ENCODE measurements around the gene BCKDHB.

The BCKDHB gene

GRCh38 chr6:80331974-80332373 is 225.5 kb downstream of the BCKDHB start:
- no peak for DNase-seq (ENCODE audit: low spot score)

GRCh38 chr6:80333342-80333741 is 226.9 kb downstream of the BCKDHB start:
- DNase-seq (ENCODE audit: low spot score) = no peak

- DNase-seq (ENCODE audit: low spot score) = no peak
Measured at GRCh38 chr6:80335121-80335531, 228.7 kb downstream of the BCKDHB start.

GRCh38 chr6:80336911-80337310 is 230.4 kb downstream of the BCKDHB start:
- no peak for DNase-seq (ENCODE audit: low spot score)

- peak; percentile 54 for DNase-seq (ENCODE audit: low spot score)
Measured at GRCh38 chr6:80338201-80338836, 231.8 kb downstream of the BCKDHB start.

GRCh38 chr6:80339421-80339820 is 232.9 kb downstream of the BCKDHB start:
- no peak for DNase-seq (ENCODE audit: low spot score)

GRCh38 chr6:80340280-80340679 is 233.8 kb downstream of the BCKDHB start:
- DNase-seq (ENCODE audit: low spot score) = no peak

- no peak for DNase-seq (ENCODE audit: low spot score)
Measured at GRCh38 chr6:80340686-80341085, 234.2 kb downstream of the BCKDHB start.

GRCh38 chr6:80341330-80341729 is 234.9 kb downstream of the BCKDHB start:
- no peak for DNase-seq (ENCODE audit: low spot score)

GRCh38 chr6:80343511-80343910 is 237.0 kb downstream of the BCKDHB start:
- no peak for DNase-seq (ENCODE audit: low spot score)

GRCh38 chr6:80347101-80347500 is 240.6 kb downstream of the BCKDHB start:
- no peak for DNase-seq (ENCODE audit: low spot score)

- DNase-seq (ENCODE audit: low spot score) = no peak
Measured at GRCh38 chr6:80348263-80348662, 241.8 kb downstream of the BCKDHB start.

- no peak for DNase-seq (ENCODE audit: low spot score)
Measured at GRCh38 chr6:80356000-80356399, 249.5 kb downstream of the BCKDHB start.

GRCh38 chr6:80356545-80356944 is 250.1 kb downstream of the BCKDHB start:
- DNase-seq (ENCODE audit: low spot score) = no peak

- no peak for DNase-seq (ENCODE audit: low spot score)
Measured at GRCh38 chr6:80357081-80357480, 250.6 kb downstream of the BCKDHB start.

GRCh38 chr6:80357674-80358073 is 251.2 kb downstream of the BCKDHB start:
- DNase-seq (ENCODE audit: low spot score) = no peak

- DNase-seq (ENCODE audit: low spot score) = no peak
Measured at GRCh38 chr6:80363501-80364122, 257.1 kb downstream of the BCKDHB start.

- no peak for DNase-seq (ENCODE audit: low spot score)
Measured at GRCh38 chr6:80364149-80364548, 257.7 kb downstream of the BCKDHB start.

- DNase-seq (ENCODE audit: low spot score) = no peak
Measured at GRCh38 chr6:80366051-80366450, 259.6 kb downstream of the BCKDHB start.

- DNase-seq (ENCODE audit: low spot score) = no peak
Measured at GRCh38 chr6:80366714-80367113, 260.2 kb downstream of the BCKDHB start.

GRCh38 chr6:80376411-80376810 is 269.9 kb downstream of the BCKDHB start:
- DNase-seq (ENCODE audit: low spot score) = no peak

GRCh38 chr6:80380566-80380965 is 274.1 kb downstream of the BCKDHB start:
- DNase-seq (ENCODE audit: low spot score) = no peak

GRCh38 chr6:80382811-80383210 is 276.3 kb downstream of the BCKDHB start:
- no peak for DNase-seq (ENCODE audit: low spot score)

GRCh38 chr6:80388507-80388906 is 282.0 kb downstream of the BCKDHB start:
- no peak for DNase-seq (ENCODE audit: low spot score)

All from LoVo (cell line).